Measurements from ENCODE around the gene PRPF19. TPM values are rescaled to one million over a fixed set of nuclear protein-coding genes. Genes with fewer than 3 reads are reported as not detected.
A peak's percentile ranks its signal among the peaks of the same experiment; 100 is the strongest.

PRPF19 gene
- total and polyA plus RNA-seq, 9 of the 15 experiments (the other 6 are each of a cell fraction or from before 2014, with no cell fraction given), result 9.4 to 212 (median 73.2) TPM

- no peak for TF ChIP-seq E2F4 (CRISPR knock-in tag; IDR thresholded peaks at IDR 0.05; ENCODE audit: low read depth)
- no peak for TF ChIP-seq ZNF592 (IDR thresholded peaks at IDR 0.05)
- TF ChIP-seq LEF1 (IDR thresholded peaks at IDR 0.05), result peak; percentile 62; the same call in 1 of the 2 replicates
- peak; percentile 48 for TF ChIP-seq ATF7 (IDR thresholded peaks at IDR 0.05)
- TF ChIP-seq ZC3H11A (IDR thresholded peaks at IDR 0.05; ENCODE audit: low read depth, low read length), result no peak
- 0 out of 2 replicates have a peak, but pooled peaks have one; percentile 10 for TF ChIP-seq JUN (IDR thresholded peaks at IDR 0.05; ENCODE audit: borderline replicate concordance, low read depth, low read length)
- TF ChIP-seq JUN (CRISPR knock-in tag; IDR thresholded peaks at IDR 0.05; ENCODE audit: borderline replicate concordance), result no peak
- peak; percentile 35; the same call in 1 of the 2 replicates for TF ChIP-seq PHF8 (IDR thresholded peaks at IDR 0.05; ENCODE audit: borderline replicate concordance, low read length)
- peak; percentile 27 to 73; a peak in 3 of 4 replicates for TF ChIP-seq MNT (conservative IDR thresholded peaks at IDR 0.05)
- peak; percentile 94 for TF ChIP-seq KLF16 (IDR thresholded peaks at IDR 0.05)
- TF ChIP-seq THAP7 (CRISPR knock-in tag; IDR thresholded peaks at IDR 0.05), result no peak
- TF ChIP-seq ZNF583 (CRISPR knock-in tag; IDR thresholded peaks at IDR 0.05), result no peak
- no peak for TF ChIP-seq ILK (tag; IDR thresholded peaks at IDR 0.05; ENCODE audit: borderline replicate concordance, low read depth)
- peak; percentile 85; the same call in 1 of the 2 replicates for TF ChIP-seq ZBTB7A (IDR thresholded peaks at IDR 0.05; ENCODE audit: borderline replicate concordance, control insufficient read depth, low read depth, low read length)
- TF ChIP-seq ZKSCAN1 (IDR thresholded peaks at IDR 0.05; ENCODE audit: low read depth, low read length), result peak; percentile 46
- peak; percentile 53; the same call in 1 of the 2 replicates for TF ChIP-seq SPI1 (IDR thresholded peaks at IDR 0.05; ENCODE audit: borderline replicate concordance, low read depth, low read length)
- TF ChIP-seq MYC (IDR thresholded peaks at IDR 0.05; ENCODE audit: low read depth, low read length), result peak; percentile 73
- no peak for TF ChIP-seq MYC (CRISPR knock-in tag; IDR thresholded peaks at IDR 0.05; ENCODE audit: borderline replicate concordance, low read depth)
- no peak for TF ChIP-seq BRD9 (IDR thresholded peaks at IDR 0.05; ENCODE audit: low read depth, partially characterized antibody)
- no peak for TF ChIP-seq GTF2B (IDR thresholded peaks at IDR 0.05; ENCODE audit: extremely low read depth, insufficient read length)
These were observed 52.1 kb downstream of the PRPF19 start (continued) for GRCh38 chr11:60854140-60854846.
